LNCAP (cell line): Measurements from ENCODE around the gene TMEM181.

Source experiments
- CTCF ChIP-seq: fragments of 450-650 bp; IDR thresholded peaks from 2 replicates; pipeline ENCODE4 v1.5.1; 2017; ENCODE audit warnings: mild to moderate bottlenecking

Gene TMEM181

GRCh38 chr6:158575550-158575949 lies 15.7 kb downstream of the TMEM181 start:
- no peak for TF ChIP-seq CTCF

- TF ChIP-seq CTCF = no peak
These were observed 24.4 kb downstream of the TMEM181 start for GRCh38 chr6:158584236-158584651.

GRCh38 chr6:158586652-158587051 lies 26.8 kb downstream of the TMEM181 start:
- no peak for TF ChIP-seq CTCF

GRCh38 chr6:158589366-158589765 lies 29.5 kb downstream of the TMEM181 start:
- TF ChIP-seq CTCF = no peak

DNA sequence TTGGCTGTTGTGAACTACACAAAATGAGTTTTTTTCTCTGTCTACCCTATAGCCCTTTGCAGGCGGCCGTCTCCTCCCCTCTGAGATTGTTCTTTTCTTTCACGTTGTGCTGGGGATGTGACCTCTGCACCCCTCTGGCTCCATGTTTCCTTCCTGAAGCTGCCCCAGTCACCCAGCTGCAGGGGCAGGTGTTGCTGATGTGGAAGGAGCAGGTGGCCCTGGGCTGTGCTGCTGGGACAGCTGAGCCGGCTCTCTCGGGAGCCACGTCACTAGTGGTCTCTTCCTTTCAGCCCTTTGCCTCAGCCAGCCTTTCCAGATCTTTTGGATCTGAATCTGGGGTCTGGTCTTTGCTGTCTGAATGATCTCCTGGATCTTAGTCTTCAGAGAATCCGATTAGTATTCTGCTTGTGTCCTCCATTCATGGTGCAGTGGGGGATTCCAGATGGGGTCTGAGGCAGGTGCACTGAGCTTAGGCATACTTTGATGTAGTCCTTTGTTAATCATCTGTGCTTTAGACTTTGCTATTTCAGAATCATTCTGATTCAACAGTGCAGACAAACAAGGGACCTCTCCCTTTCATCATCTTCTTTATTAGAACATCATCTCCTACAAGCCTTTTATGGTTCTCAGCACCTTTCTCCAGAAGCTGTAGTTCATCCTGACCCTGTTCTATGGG lies 31.4 kb downstream of the TMEM181 start:
- TF ChIP-seq CTCF = no peak

- TF ChIP-seq CTCF = no peak
These were observed 31.9 kb downstream of the TMEM181 start for GRCh38 chr6:158591810-158592209.

GRCh38 chr6:158593670-158594069 lies 33.8 kb downstream of the TMEM181 start:
- TF ChIP-seq CTCF = no peak

GRCh38 chr6:158595223-158595622 lies 35.3 kb downstream of the TMEM181 start:
- TF ChIP-seq CTCF = no peak
